ENCODE results near the gene NLRX1.

GRCh38 chr11:119198925-119199324 is 30.4 kb downstream of the NLRX1 start:
- TF ChIP-seq CTCF (IDR thresholded peaks at IDR 0.05) (no peak), POLR2A (IDR thresholded peaks at IDR 0.05) (no peak)

Data from right lobe of liver (tissue), 4 donors.